ENCODE results near the gene NXNL1.

GRCh38 chr19:17468302-17469091, 7.8 kb upstream of the NXNL1 start:
- TF ChIP-seq EP300 (IDR thresholded peaks at IDR 0.05; ENCODE audit: low read depth in 2 of 2, low read length in 2 of 2) (no peak), EP300 (CRISPR knock-in tag; IDR thresholded peaks at IDR 0.05; ENCODE audit: borderline replicate concordance) (no peak), REST (IDR thresholded peaks at IDR 0.05; ENCODE audit: borderline replicate concordance in 1 of 2, low read depth in 1 of 2, low read length in 2 of 2) (no peak), IRF1 (CRISPR knock-in tag; IDR thresholded peaks at IDR 0.05; ENCODE audit: low read depth) (no peak), CTCF (CRISPR knock-in tag; IDR thresholded peaks at IDR 0.05) (no peak)

Measured in HepG2 (cell line).